Measurements from ENCODE around the gene SLCO1A2.

The SLCO1A2 gene

DNA sequence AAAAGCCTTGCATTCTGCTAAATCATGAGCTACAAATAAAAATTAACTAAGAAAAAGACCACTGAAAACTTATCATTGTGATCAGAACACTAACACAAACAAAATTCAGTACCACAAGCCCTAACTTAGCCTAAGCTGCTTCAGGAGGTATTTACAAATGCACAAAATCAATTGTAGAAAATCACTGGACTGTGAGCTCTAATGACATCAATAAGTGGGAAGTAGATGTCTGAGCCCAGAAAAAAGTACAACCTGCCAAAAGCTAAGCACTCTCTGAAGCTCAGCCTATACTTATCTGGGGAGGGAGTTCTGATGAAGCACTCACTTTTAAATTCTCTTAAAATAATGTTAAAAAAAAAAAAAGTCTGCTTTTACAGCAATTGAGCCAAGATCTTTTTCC, 110.8 kb downstream of the SLCO1A2 start:
- H3K4me3 ChIP-seq (ENCODE audit: control insufficient read depth, low read depth, low read length): no peak overlapping the region
- DNase-seq (ENCODE audit: low read depth): no peak
- TF ChIP-seq, protein P1, sequence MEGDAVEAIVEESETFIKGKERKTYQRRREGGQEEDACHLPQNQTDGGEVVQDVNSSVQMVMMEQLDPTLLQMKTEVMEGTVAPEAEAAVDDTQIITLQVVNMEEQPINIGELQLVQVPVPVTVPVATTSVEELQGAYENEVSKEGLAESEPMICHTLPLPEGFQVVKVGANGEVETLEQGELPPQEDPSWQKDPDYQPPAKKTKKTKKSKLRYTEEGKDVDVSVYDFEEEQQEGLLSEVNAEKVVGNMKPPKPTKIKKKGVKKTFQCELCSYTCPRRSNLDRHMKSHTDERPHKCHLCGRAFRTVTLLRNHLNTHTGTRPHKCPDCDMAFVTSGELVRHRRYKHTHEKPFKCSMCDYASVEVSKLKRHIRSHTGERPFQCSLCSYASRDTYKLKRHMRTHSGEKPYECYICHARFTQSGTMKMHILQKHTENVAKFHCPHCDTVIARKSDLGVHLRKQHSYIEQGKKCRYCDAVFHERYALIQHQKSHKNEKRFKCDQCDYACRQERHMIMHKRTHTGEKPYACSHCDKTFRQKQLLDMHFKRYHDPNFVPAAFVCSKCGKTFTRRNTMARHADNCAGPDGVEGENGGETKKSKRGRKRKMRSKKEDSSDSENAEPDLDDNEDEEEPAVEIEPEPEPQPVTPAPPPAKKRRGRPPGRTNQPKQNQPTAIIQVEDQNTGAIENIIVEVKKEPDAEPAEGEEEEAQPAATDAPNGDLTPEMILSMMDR (conservative IDR thresholded peaks at IDR 0.05; ENCODE audit: control insufficient read depth, insufficient read depth, low read depth, low read length): no peak

DNA sequence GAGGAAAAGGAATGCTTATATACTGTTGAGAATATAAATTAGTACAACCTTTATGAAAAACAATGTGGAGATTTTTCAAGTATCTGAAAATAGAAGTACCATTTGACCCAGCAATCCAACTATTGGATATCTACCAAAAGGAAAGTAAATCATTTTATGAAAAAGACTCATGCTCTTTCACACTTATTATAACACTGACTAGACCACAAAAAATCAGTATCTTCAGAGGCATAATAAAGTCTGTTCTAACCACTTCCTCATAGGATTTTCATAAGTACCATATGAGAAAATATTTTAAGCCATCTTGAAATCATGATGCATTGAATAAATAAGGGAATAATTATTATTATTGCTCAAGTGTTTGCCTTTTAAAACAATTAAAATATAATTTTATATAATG, 112.9 kb downstream of the SLCO1A2 start:
- TF ChIP-seq, protein P1 (conservative IDR thresholded peaks at IDR 0.05; ENCODE audit: control insufficient read depth, insufficient read depth, low read depth, low read length): no peak
- no peak for DNase-seq (ENCODE audit: low read depth)
- no peak overlapping the region for H3K4me3 ChIP-seq (ENCODE audit: control insufficient read depth, low read depth, low read length)

DNA sequence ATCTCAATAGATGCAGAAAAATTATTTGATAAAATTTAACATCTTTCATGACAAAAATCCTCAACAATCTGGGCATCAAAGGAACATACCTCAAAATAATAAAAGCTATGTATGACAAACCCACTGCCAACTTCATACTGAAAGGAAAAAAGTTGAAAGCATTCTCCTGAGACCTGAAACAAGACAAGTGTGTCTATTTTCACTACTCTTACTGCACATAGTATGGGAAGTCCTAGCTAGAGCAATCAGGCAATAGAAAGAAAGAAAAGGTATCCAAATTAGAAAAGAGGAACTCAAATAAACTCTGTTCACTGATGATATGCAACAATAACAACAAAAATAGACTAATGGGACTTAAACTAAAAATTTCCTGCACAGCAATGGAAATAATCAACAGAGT, 113.6 kb downstream of the SLCO1A2 start:
- no peak for DNase-seq (ENCODE audit: low read depth)
- H3K4me3 ChIP-seq (ENCODE audit: control insufficient read depth, low read depth, low read length): no peak overlapping the region
- TF ChIP-seq, protein P1 (conservative IDR thresholded peaks at IDR 0.05; ENCODE audit: control insufficient read depth, insufficient read depth, low read depth, low read length): no peak

DNA sequence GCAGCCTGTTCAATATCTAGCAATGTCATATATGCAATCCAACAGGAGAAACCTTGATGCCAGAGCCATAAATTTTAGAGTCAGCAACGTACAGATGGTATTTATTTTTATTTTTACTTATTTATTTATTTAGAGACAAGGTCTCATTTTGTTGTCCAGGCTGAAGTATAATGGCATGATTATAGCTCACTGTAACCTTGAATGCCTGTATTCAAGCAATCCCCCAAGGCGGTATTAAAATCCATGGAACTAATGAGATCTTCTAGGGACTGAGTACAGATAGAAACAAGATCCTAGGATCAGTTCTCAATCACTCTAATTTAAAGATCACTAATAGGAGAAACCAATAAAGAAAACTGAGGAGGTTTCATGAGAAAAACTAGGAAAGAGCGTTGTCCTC, 114.5 kb downstream of the SLCO1A2 start:
- TF ChIP-seq, protein P1 (conservative IDR thresholded peaks at IDR 0.05; ENCODE audit: control insufficient read depth, insufficient read depth, low read depth, low read length): no peak
- no peak overlapping the region for H3K4me3 ChIP-seq (ENCODE audit: control insufficient read depth, low read depth, low read length)
- DNase-seq (ENCODE audit: low read depth): no peak

DNA sequence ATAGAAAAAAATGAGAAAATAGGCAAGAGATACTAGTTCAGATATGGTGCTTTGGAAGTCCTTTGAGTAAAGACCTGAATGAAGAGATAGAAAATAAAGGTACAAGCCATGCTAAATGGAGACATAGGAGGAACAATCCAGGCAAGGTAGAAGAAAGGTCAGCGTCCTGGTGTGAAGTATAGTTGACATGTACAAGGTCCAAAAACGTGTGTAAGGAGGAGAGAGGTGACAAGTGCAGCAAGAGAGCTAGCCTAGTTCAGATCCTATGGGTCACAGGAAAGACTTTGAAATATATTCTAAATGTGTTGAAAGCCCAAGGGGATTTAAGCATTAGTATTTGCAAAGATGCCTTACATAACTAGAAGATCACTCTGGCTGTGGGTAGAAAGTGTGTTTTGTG, 115.5 kb downstream of the SLCO1A2 start:
- TF ChIP-seq, protein P1 (conservative IDR thresholded peaks at IDR 0.05; ENCODE audit: control insufficient read depth, insufficient read depth, low read depth, low read length): no peak
- no peak overlapping the region for H3K4me3 ChIP-seq (ENCODE audit: control insufficient read depth, low read depth, low read length)

More for the DNA sequence above, 115.5 kb downstream of the SLCO1A2 start:
- no peak for DNase-seq (ENCODE audit: low read depth)
